A375 (cell line): ENCODE data around the gene POLR2B. TPM values are rescaled to one million over a fixed set of nuclear protein-coding genes. Genes with fewer than 3 reads are reported as not detected.

Experiments
- small RNA-seq: library from RNA; depleted of rRNA; stranded (forward); fragments of <200 nt; gene quantifications from one replicate; pipeline ENCODE3, GENCODE V24; 2014
- total RNA-seq: library from RNA; depleted of rRNA; stranded (reverse); fragments of >200 nt; shearing (Covaris generic); gene quantifications from 2 replicates; pipeline ENCODE4 v1.2.3, GENCODE V29; 2014; rRNA removed

The POLR2B gene
- 164 and 176 TPM in 2 replicates for total RNA-seq

DNA sequence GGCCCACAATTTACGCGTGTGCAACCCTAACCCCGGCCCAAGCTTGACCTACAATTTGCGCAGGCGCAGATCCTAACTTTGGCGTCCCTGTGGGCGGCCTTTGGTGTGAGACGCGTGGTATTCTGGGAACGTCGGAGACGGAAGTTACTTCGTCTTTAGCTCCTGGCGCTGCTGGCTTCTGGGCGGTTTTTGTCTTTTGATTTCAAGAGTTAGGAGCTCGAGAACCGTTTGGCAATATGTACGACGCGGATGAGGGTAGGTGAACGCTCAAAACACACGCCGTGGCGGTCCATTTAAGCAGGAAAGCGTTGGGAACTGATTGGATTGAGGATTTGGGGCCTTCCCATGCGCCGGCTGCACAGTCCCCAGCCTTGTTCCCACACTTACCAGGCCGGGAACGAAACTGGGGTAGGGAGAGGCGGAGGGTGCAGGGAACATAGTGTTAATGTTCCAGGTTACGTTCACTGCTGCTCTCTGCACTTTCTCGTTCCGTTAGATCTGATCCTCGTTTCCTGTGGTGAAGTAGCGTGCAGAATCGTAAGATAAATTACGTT, at the start of gene POLR2B:
TSS of gene POLR2B (plus strand) at position 147 of the 554 bp plus-strand sequence. CDS start at position 237, 90 bp downstream.

GRCh38 chr4:56977321-56978012, 1.2 kb upstream of the POLR2B start, which contains the start of gene NOA1:
Gene NOA1, minus strand, starts transcription at chr4:56977606. Its CDS starts 21 bp downstream, at chr4:56977585.

Small RNA genes lying within 50 kb of the gene (small RNA-seq; reads per million reads assigned to genes)
- gene RNU6-998P, result not detected

Other genes starting within 250 kb of the POLR2B start
- gene SPINK2, start 157.2 kb upstream of the POLR2B start, total RNA-seq, result 3.1 TPM in 1 of 2 replicates, not detected in the other
- gene REST, start 71.0 kb upstream of the POLR2B start, total RNA-seq, result 23.2 and 33.0 TPM in 2 replicates
- gene NOA1, start 1.3 kb upstream of the POLR2B start, total RNA-seq, result 25.3 and 27.1 TPM in 2 replicates
- 136 and 168 TPM in 2 replicates for gene IGFBP7, start 131.5 kb downstream of the POLR2B start, total RNA-seq